Mesodermal cell (in vitro differentiated cells): ENCODE data around the gene KCNJ10. TPM values are rescaled to one million over a fixed set of nuclear protein-coding genes. Genes with fewer than 3 reads are reported as not detected.
"Not testable (repeated sequence)": the region's sequence is repeated elsewhere in the genome, so short reads cannot be mapped to it uniquely, and the experiment has no call there.

Experiments used
- H3K27ac ChIP-seq: 2 replicates; pipeline ENCODE4 v1.7.0; 2013; ENCODE audit warnings: mild to moderate bottlenecking, low read depth, low read length, moderate library complexity; ENCODE audit not compliant: severe bottlenecking
- H3K36me3 ChIP-seq: 2 replicates; pipeline ENCODE4 v1.7.1; 2013; ENCODE audit warnings: mild to moderate bottlenecking, low read length, moderate library complexity; ENCODE audit not compliant: control insufficient read depth, insufficient read depth
- H3K4me1 ChIP-seq: one replicate; pipeline ENCODE4 v1.7.1; 2013; ENCODE audit warnings: mild to moderate bottlenecking, low read length; ENCODE audit not compliant: insufficient read depth, control insufficient read depth, poor library complexity, severe bottlenecking
- H3K4me3 ChIP-seq: 2 replicates; pipeline ENCODE4 v1.7.0; 2013; ENCODE audit warnings: low read length, control low read depth, mild to moderate bottlenecking; ENCODE audit not compliant: insufficient read depth, poor library complexity, severe bottlenecking; ENCODE audit errors: extremely low read depth
- H3K9me3 ChIP-seq: 2 replicates; pipeline ENCODE4 v1.7.1; 2013; ENCODE audit warnings: mild to moderate bottlenecking, low read length, moderate library complexity; ENCODE audit not compliant: control insufficient read depth
- WGBS, 2 experiments: methylation state at CpG; one replicate each; pipeline ENCODE4 v1.1.5; 2013; ENCODE audit warnings: missing lambda C conversion rate in 2 of 2; ENCODE audit not compliant: insufficient coverage in 2 of 2; 5-methylcytosine and 5-hydroxymethylcytosine counted together
- polyA plus RNA-seq, 2 experiments: library from polyadenylated mRNA; stranded (reverse); fragments of 50-300 nt; gene quantifications; one replicate each; pipeline ENCODE4 v1.2.3, GENCODE V29; 2013

The KCNJ10 gene
- 0.29 TPM for polyA plus RNA-seq (2013, experiment 1 of 2)
- 0.10 TPM for polyA plus RNA-seq (2013, experiment 2 of 2)

GRCh38 chr1:160069460-160070231, at the start of gene KCNJ10:
Gene KCNJ10 (minus strand): TSS chr1:160070160. CDS start chr1:160042532, 27,628 bp downstream.
- no peak within 1 kb of the TSS for H3K27ac ChIP-seq
- no peaks in the 10 kb centered on the region for H3K36me3 ChIP-seq
- no peaks in the 10 kb centered on the region for H3K9me3 ChIP-seq
- WGBS, 2 experiments = 27 to 32% methylated on average over 16 to 22 of the region's 32 CpGs
- peaks cover 3% of the 10 kb centered on the region for H3K4me1 ChIP-seq
- peak within 1 kb of the TSS; percentile 39 for H3K4me3 ChIP-seq

GRCh38 chr1:160118928-160119327, 49.0 kb upstream of the KCNJ10 start:
- no peak overlapping the region for H3K4me3 ChIP-seq
- H3K9me3 ChIP-seq = no peaks in the 10 kb centered on the region
- 80% methylated on average over 1 of the region's 3 CpGs; no CpG with 5 or more reads in 1 of the 2 experiments for WGBS, 2 experiments
- no peak overlapping the region for H3K27ac ChIP-seq
- peaks cover 23% of the 10 kb centered on the region for H3K4me1 ChIP-seq
- H3K36me3 ChIP-seq = no peaks in the 10 kb centered on the region

GRCh38 chr1:160117709-160118183, 47.8 kb upstream of the KCNJ10 start:
- WGBS, 2 experiments = 25 to 40% methylated on average over 1 to 4 of the region's 8 CpGs
- Histone ChIP-seq H3K36me3 (no peaks in the 10 kb centered on the region), H3K27ac (no peak overlapping the region), H3K9me3 (no peaks in the 10 kb centered on the region), H3K4me1 (peaks cover 23% of the 10 kb centered on the region), H3K4me3 (no peak overlapping the region)

GRCh38 chr1:160117300-160117699, 47.3 kb upstream of the KCNJ10 start:
- WGBS, 2 experiments = no CpG with 5 or more reads among the region's 1 CpG
- Histone ChIP-seq H3K9me3 (no peaks in the 10 kb centered on the region), H3K27ac (no peak overlapping the region), H3K4me1 (peaks cover 23% of the 10 kb centered on the region), H3K36me3 (no peaks in the 10 kb centered on the region), H3K4me3 (no peak overlapping the region)

- no peak overlapping the region for H3K27ac ChIP-seq
- no peaks in the 10 kb centered on the region for H3K36me3 ChIP-seq
- H3K4me3 ChIP-seq = peak overlapping the region; percentile 1
- no peaks in the 10 kb centered on the region for H3K9me3 ChIP-seq
- WGBS, 2 experiments = 66% methylated on average over 6 to 8 of the region's 12 CpGs
- H3K4me1 ChIP-seq = peaks cover 23% of the 10 kb centered on the region
Observed at GRCh38 chr1:160116283-160117147, 46.6 kb upstream of the KCNJ10 start.

- H3K36me3 ChIP-seq = no peaks in the 10 kb centered on the region
- H3K4me3 ChIP-seq = peak within 1 kb of the TSS; percentile 1
- H3K27ac ChIP-seq = no peak within 1 kb of the TSS
- no peaks in the 10 kb centered on the region for H3K9me3 ChIP-seq
- 20 to 30% methylated on average over 4 to 14 of the region's 16 CpGs for WGBS, 2 experiments
- H3K4me1 ChIP-seq = peaks cover 23% of the 10 kb centered on the region
Observed at GRCh38 chr1:160115545-160116282, 45.8 kb upstream of the KCNJ10 start, which contains the start of gene ATP1A2. Gene ATP1A2 (plus strand): TSS chr1:160115759. CDS start chr1:160115862, 103 bp downstream.

- Histone ChIP-seq H3K27ac (no peak overlapping the region), H3K4me1 (peaks cover 25% of the 10 kb centered on the region), H3K4me3 (no peak overlapping the region), H3K9me3 (no peaks in the 10 kb centered on the region), H3K36me3 (no peaks in the 10 kb centered on the region)
- 43 to 63% methylated on average over 3 to 4 of the region's 4 CpGs for WGBS, 2 experiments
Observed at GRCh38 chr1:160114085-160114484, 44.1 kb upstream of the KCNJ10 start.

GRCh38 chr1:160113407-160113806, 43.4 kb upstream of the KCNJ10 start:
- H3K27ac ChIP-seq = peak overlapping the region; percentile 10
- no peaks in the 10 kb centered on the region for H3K36me3 ChIP-seq
- 75 to 86% methylated on average over 5 to 7 of the region's 8 CpGs for WGBS, 2 experiments
- peaks cover 28% of the 10 kb centered on the region for H3K4me1 ChIP-seq
- H3K9me3 ChIP-seq = no peaks in the 10 kb centered on the region
- no peak overlapping the region for H3K4me3 ChIP-seq

GRCh38 chr1:160112357-160112756, 42.4 kb upstream of the KCNJ10 start:
- Histone ChIP-seq H3K4me1 (peaks cover 22% of the 10 kb centered on the region), H3K4me3 (no peak overlapping the region), H3K9me3 (no peaks in the 10 kb centered on the region), H3K36me3 (no peaks in the 10 kb centered on the region), H3K27ac (no peak overlapping the region)
- 85 to 95% methylated on average over 9 to 11 of the region's 12 CpGs for WGBS, 2 experiments

GRCh38 chr1:160111462-160111861, 41.5 kb upstream of the KCNJ10 start:
- H3K4me1 ChIP-seq = peaks cover 22% of the 10 kb centered on the region
- 80 to 95% methylated on average over 1 to 8 of the region's 10 CpGs for WGBS, 2 experiments
- H3K36me3 ChIP-seq = not testable (repeated sequence)

More at GRCh38 chr1:160111462-160111861, 41.5 kb upstream of the KCNJ10 start:
- not testable (repeated sequence) for H3K27ac ChIP-seq, H3K9me3 ChIP-seq, H3K4me3 ChIP-seq
